Fibroblast of mammary gland (primary cell): ENCODE measurements around the gene L3HYPDH.
A peak's percentile ranks its signal among the peaks of the same experiment; 100 is the strongest.
"Not testable (repeated sequence)": the region's sequence is repeated elsewhere in the genome, so short reads cannot be mapped to it uniquely, and the experiment has no call there.

Experiments used
- DNase-seq: peaks from one replicate; pipeline ENCODE4 v3.0.0-alpha.2; 2010; ENCODE audit warnings: low read depth
- H3K4me3 ChIP-seq: 2 replicates; pipeline ENCODE4 v1.5.1; 2011; ENCODE audit warnings: low read depth, mild to moderate bottlenecking, low read length, moderate library complexity; ENCODE audit not compliant: control insufficient read depth
- TF ChIP-seq, protein P1 (sequence below): conservative IDR thresholded peaks from 2 replicates; pipeline ENCODE4 v1.5.1; 2011; ENCODE audit warnings: low read depth, low read length, inconsistent platforms; ENCODE audit not compliant: control insufficient read depth, insufficient read depth

The L3HYPDH gene

DNA sequence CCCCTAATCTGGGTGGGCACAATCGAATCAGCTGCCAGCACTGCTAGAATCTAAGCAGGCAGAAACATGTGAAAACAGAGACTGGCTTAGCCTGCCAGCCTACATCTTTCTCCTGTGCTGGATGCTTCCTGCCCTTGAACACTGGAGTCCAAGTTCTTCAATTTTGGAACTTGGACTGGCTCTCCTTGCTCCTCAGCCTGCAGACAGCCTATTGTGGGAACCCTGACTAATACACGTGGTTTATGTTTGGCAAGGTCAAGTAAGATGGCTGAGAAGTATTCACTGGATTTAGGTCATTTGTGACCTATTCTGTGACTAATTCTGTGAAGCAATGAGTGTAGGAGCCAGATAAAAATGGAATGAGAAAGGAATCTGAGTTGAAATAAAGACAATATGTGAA is 30.1 kb downstream of the L3HYPDH start:
- H3K4me3 ChIP-seq, result no peak overlapping the region
- DNase-seq, result peak; percentile 98
- TF ChIP-seq, protein P1, sequence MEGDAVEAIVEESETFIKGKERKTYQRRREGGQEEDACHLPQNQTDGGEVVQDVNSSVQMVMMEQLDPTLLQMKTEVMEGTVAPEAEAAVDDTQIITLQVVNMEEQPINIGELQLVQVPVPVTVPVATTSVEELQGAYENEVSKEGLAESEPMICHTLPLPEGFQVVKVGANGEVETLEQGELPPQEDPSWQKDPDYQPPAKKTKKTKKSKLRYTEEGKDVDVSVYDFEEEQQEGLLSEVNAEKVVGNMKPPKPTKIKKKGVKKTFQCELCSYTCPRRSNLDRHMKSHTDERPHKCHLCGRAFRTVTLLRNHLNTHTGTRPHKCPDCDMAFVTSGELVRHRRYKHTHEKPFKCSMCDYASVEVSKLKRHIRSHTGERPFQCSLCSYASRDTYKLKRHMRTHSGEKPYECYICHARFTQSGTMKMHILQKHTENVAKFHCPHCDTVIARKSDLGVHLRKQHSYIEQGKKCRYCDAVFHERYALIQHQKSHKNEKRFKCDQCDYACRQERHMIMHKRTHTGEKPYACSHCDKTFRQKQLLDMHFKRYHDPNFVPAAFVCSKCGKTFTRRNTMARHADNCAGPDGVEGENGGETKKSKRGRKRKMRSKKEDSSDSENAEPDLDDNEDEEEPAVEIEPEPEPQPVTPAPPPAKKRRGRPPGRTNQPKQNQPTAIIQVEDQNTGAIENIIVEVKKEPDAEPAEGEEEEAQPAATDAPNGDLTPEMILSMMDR, result no peak

DNA sequence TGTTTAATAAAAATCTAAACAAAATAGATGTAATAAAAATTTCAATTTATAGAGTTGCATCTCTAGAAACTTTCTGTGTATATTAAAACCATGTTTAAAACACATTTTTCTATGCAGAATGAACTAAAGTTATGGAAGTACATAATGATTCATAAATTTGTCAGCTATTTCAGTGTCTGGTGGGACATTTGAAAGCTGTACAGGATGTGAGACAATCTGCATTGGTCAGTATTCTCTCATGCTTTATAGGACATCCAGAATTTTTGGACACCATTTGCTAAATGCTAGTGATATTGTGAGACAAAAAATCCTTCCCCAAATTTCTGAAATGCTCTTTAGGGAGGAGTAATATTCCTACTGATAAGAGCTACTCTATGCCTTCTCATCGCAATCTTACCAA is 32.4 kb downstream of the L3HYPDH start:
- TF ChIP-seq, protein P1, result no peak
- H3K4me3 ChIP-seq, result no peak overlapping the region
- DNase-seq, result no peak

DNA sequence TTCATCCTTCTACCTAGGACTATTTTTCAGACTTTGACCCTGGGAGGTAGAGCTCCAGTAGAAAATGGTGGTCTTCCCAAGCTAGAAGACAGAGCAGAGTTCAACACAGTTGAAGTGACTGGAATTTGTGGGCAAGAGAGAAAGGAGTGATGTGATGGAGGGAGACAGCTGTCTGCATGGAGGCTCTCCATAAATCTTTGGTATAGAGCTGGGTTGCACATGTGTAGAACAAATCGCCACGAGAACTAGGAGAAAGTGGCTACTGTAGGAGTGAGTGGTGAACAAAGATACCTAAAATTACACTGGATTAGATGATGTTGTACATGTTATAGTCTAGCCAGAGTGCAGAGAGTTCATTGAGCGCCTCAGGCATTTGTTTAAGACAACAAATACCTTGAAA is 33.5 kb downstream of the L3HYPDH start:
- H3K4me3 ChIP-seq, result no peak overlapping the region
- TF ChIP-seq, protein P1, result no peak
- no peak for DNase-seq

DNA sequence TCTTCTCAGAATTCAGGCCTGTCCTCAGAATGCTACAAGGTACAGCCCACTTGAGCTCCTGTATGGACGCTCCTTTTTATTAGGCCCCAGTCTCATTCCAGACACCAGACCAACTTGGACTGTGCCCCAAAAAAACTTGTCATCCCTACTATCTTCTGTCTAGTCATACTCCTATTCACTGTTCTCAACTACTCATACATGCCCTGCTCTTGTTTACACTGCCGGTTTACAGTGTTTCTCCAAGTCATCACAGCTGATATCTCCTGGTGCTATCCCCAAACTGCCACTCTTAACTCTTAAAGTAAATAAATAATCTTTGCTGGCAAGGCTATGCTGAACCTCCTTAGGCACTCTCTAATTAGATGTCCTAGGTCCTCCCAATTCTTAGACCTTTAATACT is 35.5 kb downstream of the L3HYPDH start:
- DNase-seq, result not testable (repeated sequence)

DNA sequence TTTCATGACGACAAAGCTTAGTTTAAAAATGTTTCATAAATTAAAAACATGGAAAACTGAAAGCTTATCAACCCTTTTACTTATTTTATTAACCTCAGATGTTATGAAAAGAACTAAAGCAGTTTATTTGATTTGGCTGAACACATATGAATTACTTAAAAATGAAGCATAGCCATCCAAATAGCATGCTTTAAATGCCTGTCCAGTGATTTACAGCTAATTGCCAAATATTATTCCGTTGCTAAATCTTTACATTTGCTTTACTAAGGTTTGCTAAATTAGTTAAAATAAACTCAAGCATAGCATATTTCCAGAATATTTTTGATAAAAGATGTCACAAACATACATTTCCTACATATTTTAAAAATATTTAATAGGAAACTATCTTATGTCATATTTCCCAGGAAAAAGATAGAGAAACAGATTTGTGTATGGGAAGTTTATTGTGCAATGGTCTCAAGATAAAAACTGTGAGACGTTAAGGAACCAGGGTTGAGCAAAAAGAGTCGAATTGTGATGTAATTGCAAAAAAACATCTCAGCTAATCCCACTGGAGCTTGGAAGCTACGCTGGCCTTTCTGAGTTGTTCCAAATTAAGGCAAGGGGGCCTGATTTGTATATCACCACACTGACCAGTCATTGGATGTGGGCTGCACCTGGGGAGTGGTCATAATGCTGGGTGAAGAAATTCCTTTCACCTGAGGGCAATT is 44.8 kb downstream of the L3HYPDH start:
- DNase-seq, result peak; percentile 78
- TF ChIP-seq, protein P1, result no peak
- no peak overlapping the region for H3K4me3 ChIP-seq

More for the DNA sequence above, 35.5 kb downstream of the L3HYPDH start:
- not testable (repeated sequence) for H3K4me3 ChIP-seq

DNA sequence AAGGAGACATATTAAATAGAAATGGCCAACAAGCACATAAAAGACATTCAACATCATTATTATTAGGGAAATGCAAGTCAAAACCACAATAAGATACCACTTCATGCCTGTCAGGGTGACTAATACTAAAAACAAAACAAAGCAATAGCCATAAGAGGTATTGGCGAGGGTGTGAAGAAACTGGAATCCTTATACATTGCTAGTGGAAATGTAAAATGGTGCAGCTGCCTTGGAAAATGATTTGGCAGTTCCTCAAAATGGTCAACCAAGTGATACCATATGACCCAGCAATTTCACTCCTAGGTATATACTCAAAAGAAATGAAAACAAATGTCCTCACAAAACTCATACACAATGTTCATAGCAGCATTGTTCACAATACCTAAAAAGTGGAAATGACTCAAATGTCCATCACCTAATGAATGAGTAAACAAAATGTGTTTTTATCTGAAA is 46.0 kb downstream of the L3HYPDH start:
- H3K4me3 ChIP-seq, result no peak overlapping the region
- DNase-seq, result peak; percentile 88
- TF ChIP-seq, protein P1, result no peak

DNA sequence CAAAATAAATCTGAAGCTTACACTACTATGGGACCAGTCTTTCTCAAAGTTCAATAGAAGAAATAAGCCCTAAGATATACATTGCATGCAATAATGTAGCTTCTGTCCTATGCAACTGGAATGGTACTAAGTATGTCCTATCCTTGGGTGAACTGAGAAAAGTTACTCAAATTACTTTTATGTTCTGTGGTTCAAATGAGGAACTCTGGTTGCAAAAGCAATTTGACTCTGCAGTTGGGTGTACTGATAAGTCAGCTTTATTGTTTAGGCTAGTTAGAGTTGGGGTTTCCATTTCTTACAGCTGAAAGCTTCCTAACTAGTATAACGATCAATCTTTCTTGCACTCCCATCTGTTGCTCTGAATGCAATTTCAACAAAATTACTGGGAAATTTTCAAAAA is 48.2 kb downstream of the L3HYPDH start:
- TF ChIP-seq, protein P1, result no peak
- DNase-seq, result no peak
- no peak overlapping the region for H3K4me3 ChIP-seq
